Renal cortical epithelial cell (primary cell): Measurements from ENCODE around the gene WIPI1. TPM values are rescaled to one million over a fixed set of nuclear protein-coding genes. Genes with fewer than 3 reads are reported as not detected.
A peak's percentile ranks its signal among the peaks of the same experiment; 100 is the strongest.
"Not testable (repeated sequence)": the region's sequence is repeated elsewhere in the genome, so short reads cannot be mapped to it uniquely, and the experiment has no call there.

Experiments used
- DNase-seq: peaks from one replicate; pipeline ENCODE4 v3.0.0-alpha.2; 2011; ENCODE audit warnings: low read depth
- total RNA-seq: library from RNA; depleted of rRNA; stranded (reverse); fragments of >200 nt; gene quantifications from 2 replicates; pipeline ENCODE4 v1.2.3, GENCODE V29; 2014

Gene WIPI1
- total RNA-seq, 1 donor from 2014 or later, result 50.7 TPM

- no peak for DNase-seq
Measured at GRCh38 chr17:68384941-68385340, 72.4 kb downstream of the WIPI1 start.

GRCh38 chr17:68384471-68384870 is 72.8 kb downstream of the WIPI1 start:
- peak; percentile 34 for DNase-seq

- peak; percentile 58 for DNase-seq
Measured at GRCh38 chr17:68383443-68384321, 73.6 kb downstream of the WIPI1 start.

- DNase-seq, result no peak
Measured at GRCh38 chr17:68383120-68383442, 74.2 kb downstream of the WIPI1 start.

GRCh38 chr17:68382582-68383085 is 74.7 kb downstream of the WIPI1 start:
- DNase-seq, result no peak

- DNase-seq, result peak; percentile 99
Measured at GRCh38 chr17:68381076-68381900, 76.0 kb downstream of the WIPI1 start.

GRCh38 chr17:68379692-68380677 is 77.3 kb downstream of the WIPI1 start:
- DNase-seq, result no peak

GRCh38 chr17:68379177-68379510 is 78.2 kb downstream of the WIPI1 start:
- DNase-seq, result no peak

- DNase-seq, result peak; percentile 92
Measured at GRCh38 chr17:68378268-68379176, 78.8 kb downstream of the WIPI1 start.

GRCh38 chr17:68377771-68378267 is 79.5 kb downstream of the WIPI1 start:
- no peak for DNase-seq

- not testable (repeated sequence) for DNase-seq
Measured at GRCh38 chr17:68376178-68376577, 81.1 kb downstream of the WIPI1 start.

GRCh38 chr17:68375566-68375965 is 81.7 kb downstream of the WIPI1 start:
- DNase-seq, result no peak

Other genes starting within 250 kb of the WIPI1 start
- 53.7 and 60.3 TPM in 2 replicates for gene AMZ2, start 209.5 kb downstream of the WIPI1 start, total RNA-seq
- gene SLC16A6, start 166.4 kb downstream of the WIPI1 start, total RNA-seq, result 0.05 TPM in 1 of 2 replicates, not detected in the other
- 3.2 and 4.2 TPM in 2 replicates for gene ARSG, start 166.0 kb downstream of the WIPI1 start, total RNA-seq
- 297 and 322 TPM in 2 replicates for gene PRKAR1A, start 54.9 kb upstream of the WIPI1 start, total RNA-seq
- gene FAM20A, start 143.9 kb upstream of the WIPI1 start, total RNA-seq, result 12.9 TPM in 1 of 2 replicates, not detected in the other